Coronary artery (tissue), 2 donors: ENCODE results near the gene PTPN1.

ENCODE experiments used
- DNase-seq: peaks from one replicate; pipeline ENCODE4 v3.0.0-alpha.2; 2017; ENCODE audit warnings: low spot score
- H3K27ac ChIP-seq, 2 donors: fragments of 200-600 bp; sonication (generic); one replicate each; pipeline ENCODE4 v1.5.1; 2016 to 2019
- H3K4me3 ChIP-seq: fragments of 200-600 bp; sonication (generic); 2 replicates; pipeline ENCODE4 v1.5.1; 2016; ENCODE audit warnings: mild to moderate bottlenecking, moderate library complexity
- TF ChIP-seq, protein P1 (sequence below): fragments of 200-600 bp; sonication (generic); IDR thresholded peaks from one replicate; pipeline ENCODE4 v1.5.1; 2019; ENCODE audit warnings: antibody characterized with exemption

PTPN1 gene

DNA sequence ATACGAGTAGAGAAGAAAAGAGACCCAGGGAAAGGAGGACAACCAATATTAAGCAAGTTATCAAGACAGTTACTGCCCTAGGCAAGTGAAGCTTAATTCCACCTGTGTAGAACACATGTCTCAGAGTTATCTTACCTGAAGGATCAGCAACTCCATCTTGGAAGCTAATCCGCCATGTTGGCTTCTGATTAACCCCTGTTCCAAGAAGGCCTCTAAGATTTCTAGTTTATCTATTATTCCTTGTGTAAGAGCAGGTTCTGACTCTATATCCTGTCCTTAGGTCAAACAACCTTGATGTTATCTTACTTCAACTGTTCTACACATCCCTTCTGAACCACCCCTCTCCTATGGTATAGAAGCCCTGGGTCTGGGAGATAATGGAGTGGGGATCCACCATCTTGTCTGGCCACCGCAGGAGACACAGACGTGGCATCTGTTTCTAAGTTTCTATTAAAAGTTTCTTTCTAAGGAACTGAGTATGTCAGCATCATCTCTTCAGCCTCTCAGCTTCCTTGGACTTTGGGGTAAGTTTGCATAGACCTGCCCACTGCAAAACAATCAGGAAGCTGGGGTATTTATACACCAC is 27.7 kb upstream of the PTPN1 start:
- no peak for DNase-seq
- Histone ChIP-seq H3K27ac (peak overlapping the region in 1 of 2 donors; percentile 82), H3K4me3 (no peak overlapping the region)
- TF ChIP-seq, protein P1, sequence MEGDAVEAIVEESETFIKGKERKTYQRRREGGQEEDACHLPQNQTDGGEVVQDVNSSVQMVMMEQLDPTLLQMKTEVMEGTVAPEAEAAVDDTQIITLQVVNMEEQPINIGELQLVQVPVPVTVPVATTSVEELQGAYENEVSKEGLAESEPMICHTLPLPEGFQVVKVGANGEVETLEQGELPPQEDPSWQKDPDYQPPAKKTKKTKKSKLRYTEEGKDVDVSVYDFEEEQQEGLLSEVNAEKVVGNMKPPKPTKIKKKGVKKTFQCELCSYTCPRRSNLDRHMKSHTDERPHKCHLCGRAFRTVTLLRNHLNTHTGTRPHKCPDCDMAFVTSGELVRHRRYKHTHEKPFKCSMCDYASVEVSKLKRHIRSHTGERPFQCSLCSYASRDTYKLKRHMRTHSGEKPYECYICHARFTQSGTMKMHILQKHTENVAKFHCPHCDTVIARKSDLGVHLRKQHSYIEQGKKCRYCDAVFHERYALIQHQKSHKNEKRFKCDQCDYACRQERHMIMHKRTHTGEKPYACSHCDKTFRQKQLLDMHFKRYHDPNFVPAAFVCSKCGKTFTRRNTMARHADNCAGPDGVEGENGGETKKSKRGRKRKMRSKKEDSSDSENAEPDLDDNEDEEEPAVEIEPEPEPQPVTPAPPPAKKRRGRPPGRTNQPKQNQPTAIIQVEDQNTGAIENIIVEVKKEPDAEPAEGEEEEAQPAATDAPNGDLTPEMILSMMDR = no peak

DNA sequence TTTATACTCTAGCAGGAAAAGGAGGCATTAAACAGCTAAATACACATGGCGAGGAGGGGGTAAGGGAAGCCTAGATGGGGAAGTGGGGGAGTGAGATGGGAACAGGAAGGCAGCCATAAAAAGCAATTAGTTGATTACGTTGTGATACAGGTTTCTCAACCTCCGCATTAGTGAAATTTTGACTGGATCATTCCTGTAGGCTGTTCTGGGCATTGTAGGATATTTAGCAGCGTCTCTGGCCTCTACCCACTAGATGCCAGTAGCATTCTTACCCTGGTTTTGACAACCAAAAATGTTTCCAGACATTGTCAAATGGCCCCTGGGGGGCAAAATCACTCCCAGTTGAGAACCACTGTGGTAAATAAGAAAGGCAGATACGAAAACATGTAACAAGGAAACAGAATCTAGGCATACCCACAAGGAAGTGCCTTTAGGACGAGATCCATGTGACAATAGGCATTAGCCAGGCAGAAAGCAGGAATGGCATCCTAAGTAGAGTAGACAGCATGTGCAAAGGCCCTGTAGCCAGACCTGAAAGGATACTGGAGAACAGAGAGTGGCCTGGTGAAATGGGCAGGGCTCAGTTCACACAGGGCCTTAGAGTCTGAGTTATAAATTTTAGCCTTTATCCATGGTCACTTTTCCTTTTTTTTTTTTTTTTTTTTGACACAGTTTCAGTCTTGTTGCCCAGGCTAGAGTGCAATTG is 25.8 kb upstream of the PTPN1 start:
- TF ChIP-seq, protein P1 = no peak
- Histone ChIP-seq H3K27ac (peak overlapping the region; percentile 82 to 84), H3K4me3 (peak overlapping the region; percentile 73)
- DNase-seq = no peak

DNA sequence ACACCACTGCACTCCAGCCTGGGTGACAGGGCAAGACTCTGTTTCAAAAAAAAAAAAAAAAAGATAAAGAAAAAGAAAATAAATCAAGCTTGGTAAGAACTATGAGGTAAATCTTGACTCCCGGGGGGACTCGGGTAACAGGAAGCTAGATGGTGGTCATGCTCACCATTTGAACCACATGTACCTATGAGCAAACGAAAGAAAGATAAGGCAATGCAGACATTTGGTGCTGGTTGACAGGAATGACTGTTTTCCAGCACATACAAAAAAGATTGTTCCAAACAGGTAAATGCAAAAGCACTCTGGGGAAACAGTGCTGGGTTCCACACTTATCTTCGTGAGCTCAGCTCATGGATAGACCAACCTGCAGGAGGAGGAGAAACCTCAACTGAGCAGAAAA is 22.8 kb upstream of the PTPN1 start:
- Histone ChIP-seq H3K27ac (no peak overlapping the region), H3K4me3 (no peak overlapping the region)
- no peak for DNase-seq
- TF ChIP-seq, protein P1 = no peak

DNA sequence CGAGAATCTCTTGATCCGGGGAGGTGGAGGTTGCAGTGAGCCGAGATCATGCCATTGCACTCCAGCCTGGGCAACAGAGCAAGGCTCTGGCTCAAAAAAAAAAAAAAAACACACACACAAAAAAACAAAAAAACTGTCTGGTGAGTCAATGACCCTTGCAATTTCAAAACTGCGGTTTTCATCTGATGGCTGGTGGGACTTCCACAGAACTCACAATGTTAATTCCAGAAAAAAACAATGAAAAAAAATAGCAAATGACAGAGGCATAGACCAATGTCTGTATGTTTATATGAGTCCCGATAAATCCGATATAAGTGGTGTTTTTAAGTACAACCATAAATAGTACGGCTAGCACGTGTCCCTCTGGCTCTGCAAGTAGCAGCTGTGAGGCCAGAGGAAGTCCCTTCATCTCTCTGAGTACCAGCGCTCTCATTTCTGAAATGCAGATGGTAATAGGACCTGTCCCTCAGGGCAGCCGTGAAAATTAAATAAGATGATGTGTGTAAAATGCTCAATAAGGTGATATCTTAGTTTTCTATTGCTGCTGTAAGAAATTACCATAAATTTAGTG is 21.9 kb upstream of the PTPN1 start:
- no peak for DNase-seq
- H3K27ac ChIP-seq = no peak overlapping the region
- TF ChIP-seq, protein P1 = no peak
- H3K4me3 ChIP-seq = no peak overlapping the region

DNA sequence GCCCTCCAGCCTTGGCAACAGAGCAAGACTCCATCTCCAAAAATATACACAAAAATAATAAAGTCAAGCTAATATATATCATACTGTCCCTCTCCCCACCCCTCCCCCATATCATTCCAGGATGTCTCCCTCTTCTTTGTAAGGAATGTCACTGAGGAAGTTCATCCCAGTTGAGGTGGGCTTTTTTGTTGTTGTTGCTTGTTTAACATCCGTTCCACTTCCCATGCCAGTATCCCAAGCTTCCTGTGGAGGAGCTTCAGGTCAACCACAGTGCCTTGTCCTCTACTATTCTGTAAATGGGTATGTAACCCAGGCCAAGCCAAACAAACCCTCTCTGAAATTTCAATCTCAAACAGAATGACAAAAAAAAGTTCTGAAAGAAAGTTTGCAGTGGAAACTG is 19.0 kb upstream of the PTPN1 start:
- no peak overlapping the region for H3K4me3 ChIP-seq
- H3K27ac ChIP-seq = no peak overlapping the region
- DNase-seq = no peak
- TF ChIP-seq, protein P1 = no peak

DNA sequence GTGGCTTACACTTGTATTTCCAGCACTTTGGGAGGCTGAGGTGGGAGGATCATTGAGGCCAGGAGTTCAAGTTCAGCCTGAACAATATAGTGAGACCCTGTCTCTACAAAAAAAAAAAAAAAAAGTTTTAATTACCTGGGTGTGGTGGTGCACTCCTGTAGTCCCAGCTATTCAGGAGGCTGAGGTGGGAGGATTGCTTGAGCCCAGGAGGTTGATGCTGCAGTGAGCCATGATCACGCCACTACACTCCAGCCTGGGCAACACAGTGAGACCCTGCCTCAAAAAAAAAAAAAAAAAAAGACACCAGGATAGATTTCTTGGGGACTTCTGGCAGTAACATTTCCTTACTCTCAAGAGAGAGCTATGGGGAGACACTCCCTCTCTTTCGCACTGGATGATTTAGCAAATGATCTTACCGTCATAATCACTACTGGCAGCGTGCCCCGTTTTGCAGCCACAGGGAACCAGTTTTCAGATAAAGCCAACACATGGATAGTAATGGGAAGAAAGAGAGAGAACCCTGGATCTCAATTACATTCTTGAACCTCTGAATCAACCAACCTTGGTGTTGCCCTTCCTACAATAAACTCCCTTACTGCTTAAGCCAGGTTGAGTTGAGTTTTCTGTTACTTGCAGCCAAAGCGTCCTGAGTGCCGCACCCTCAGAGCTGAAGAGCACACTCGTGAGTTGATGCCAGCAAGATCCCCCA is 18.1 kb upstream of the PTPN1 start:
- Histone ChIP-seq H3K4me3 (no peak overlapping the region), H3K27ac (no peak overlapping the region)
- no peak for DNase-seq
- TF ChIP-seq, protein P1 = no peak
